HG03060 (cell line): ENCODE data around the gene CROCC.
"Not testable (repeated sequence)": the region's sequence is repeated elsewhere in the genome, so short reads cannot be mapped to it uniquely, and the experiment has no call there.

Experiments
- ATAC-seq: cut with Tn5 transposase; IDR thresholded peaks from one replicate; pipeline ENCODE4 v1.9.1; 2021; ENCODE audit warnings: low read depth, moderate number of reproducible peaks; ENCODE audit not compliant: unreplicated experiment

Gene CROCC, protein sequence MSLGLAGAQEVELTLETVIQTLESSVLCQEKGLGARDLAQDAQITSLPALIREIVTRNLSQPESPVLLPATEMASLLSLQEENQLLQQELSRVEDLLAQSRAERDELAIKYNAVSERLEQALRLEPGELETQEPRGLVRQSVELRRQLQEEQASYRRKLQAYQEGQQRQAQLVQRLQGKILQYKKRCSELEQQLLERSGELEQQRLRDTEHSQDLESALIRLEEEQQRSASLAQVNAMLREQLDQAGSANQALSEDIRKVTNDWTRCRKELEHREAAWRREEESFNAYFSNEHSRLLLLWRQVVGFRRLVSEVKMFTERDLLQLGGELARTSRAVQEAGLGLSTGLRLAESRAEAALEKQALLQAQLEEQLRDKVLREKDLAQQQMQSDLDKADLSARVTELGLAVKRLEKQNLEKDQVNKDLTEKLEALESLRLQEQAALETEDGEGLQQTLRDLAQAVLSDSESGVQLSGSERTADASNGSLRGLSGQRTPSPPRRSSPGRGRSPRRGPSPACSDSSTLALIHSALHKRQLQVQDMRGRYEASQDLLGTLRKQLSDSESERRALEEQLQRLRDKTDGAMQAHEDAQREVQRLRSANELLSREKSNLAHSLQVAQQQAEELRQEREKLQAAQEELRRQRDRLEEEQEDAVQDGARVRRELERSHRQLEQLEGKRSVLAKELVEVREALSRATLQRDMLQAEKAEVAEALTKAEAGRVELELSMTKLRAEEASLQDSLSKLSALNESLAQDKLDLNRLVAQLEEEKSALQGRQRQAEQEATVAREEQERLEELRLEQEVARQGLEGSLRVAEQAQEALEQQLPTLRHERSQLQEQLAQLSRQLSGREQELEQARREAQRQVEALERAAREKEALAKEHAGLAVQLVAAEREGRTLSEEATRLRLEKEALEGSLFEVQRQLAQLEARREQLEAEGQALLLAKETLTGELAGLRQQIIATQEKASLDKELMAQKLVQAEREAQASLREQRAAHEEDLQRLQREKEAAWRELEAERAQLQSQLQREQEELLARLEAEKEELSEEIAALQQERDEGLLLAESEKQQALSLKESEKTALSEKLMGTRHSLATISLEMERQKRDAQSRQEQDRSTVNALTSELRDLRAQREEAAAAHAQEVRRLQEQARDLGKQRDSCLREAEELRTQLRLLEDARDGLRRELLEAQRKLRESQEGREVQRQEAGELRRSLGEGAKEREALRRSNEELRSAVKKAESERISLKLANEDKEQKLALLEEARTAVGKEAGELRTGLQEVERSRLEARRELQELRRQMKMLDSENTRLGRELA (N-terminal part only)

DNA sequence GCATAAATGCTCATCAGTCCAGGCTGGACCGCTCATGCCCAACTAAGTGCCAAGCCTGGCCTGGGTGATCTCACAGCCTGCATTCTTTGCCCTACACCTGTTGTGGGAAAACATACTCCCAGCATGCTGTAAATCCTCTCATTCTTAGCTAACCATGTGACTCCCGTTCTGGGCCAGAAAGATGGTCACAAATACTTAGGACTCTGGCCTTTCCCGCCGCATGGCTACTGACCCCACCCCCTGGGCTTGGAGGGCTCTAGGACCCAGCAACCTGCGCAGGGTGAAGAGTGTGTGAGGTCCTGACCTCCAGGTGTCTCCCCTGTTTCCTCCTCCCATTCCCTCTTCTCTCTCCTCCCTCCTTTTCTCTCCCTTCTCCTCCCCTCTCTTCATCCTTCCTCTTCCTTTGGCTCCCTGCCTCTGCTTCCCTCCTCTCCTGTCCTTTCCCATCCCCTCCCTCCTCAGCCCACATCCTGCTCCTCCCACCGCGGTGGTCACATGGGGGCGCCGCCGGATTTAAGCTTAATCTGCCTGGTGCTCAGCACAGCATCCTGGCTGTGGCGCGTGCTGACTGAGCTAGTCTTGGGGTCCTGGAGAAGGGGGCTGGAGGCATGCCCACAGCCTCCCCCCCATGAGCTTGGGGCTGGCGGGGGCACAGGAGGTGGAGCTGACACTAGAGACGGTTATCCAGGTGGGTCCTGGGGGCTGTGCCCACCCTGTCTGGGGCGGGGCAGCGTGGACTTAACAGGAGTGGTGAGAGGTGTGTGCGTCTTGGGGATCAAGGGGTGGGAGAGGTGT, at the start of gene CROCC:
Gene CROCC, plus strand, starts transcription at position 541 of the 795 bp plus-strand sequence. Its CDS starts 88 bp downstream, at position 629.
- no peak for ATAC-seq

DNA sequence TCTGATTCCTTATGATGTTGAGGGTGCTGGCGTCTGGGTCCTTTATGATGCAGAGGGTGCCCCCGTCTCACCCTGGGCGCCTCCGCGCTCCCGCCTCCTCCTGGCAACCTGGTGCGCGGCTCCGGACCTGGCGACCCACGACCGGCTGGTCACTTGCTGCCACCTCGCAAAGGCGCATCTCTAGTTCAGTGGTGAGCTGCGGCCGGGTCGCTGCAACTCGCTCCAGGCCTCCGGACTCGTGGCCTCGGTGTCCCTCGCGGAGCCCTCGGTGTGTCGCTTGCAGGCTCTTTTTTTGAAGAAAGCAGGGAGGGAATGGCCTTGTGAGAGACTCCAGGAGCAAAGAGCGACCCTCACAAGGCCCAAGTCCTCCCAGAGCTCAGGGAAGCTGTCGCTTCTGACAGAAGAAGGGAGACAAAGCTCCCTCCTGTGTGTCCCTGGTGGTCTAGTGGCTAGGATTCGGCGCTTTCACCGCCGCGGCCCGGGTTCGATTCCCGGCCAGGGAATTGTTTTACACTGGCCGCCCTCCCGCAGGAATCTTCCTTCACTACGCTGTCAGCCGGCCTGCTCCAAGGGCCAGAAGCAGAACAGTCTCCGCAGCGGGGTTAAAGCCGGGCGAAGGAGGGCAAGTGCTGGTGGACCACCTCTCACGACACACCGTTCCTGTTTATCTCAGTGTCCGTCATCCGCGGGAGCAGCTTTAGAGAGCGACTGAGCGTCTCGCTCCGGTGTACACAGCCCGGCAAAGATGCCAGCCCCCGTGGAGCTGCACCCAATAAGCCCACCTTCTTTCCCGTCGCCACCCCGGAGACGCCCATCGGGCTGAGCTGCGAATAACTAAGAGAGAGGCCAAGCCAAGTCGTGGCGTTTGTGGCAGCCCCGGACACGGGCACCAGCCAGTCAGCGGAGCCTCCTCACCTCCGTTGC, 49.3 kb upstream of the CROCC start:
- ATAC-seq: not testable (repeated sequence)

DNA sequence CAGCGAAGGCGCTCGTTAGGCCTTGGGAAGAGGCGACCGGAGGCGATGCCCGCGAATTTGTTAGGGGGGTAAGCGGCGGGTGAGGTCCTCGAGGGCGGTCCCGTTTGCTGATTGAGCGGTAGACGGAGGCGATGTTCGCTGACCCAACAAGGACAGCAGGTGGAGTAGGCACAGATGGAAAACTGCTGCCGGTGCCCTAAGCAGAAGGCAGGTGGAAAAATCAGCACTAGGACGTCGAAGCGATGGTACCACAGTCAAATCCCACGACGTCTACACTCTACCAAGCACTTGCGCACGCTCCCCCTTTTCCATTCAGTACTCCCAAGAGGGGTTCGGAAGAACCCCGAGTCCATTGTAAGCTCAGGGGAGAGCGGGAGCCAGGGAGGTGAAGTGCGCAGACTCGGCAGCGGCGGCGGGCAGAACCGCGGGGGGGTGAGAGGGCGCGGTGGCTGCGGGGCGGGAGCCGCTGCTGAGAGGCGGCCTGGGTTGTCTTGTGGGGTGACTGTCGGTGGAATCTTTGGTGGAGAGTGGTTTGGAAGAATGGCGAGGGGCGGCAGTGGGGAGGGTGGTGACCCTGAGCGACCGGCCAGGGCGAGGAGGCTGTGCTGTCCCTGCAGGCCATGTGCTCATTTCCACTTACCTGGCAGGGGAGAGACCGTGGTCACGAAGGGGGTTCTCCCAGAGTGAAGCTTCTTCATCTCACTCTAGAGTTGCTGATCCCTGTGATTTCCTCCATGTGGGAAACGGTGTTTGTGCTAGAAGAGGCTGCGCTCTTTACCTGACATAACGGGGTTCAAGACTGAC, 48.5 kb upstream of the CROCC start:
- ATAC-seq: not testable (repeated sequence)

DNA sequence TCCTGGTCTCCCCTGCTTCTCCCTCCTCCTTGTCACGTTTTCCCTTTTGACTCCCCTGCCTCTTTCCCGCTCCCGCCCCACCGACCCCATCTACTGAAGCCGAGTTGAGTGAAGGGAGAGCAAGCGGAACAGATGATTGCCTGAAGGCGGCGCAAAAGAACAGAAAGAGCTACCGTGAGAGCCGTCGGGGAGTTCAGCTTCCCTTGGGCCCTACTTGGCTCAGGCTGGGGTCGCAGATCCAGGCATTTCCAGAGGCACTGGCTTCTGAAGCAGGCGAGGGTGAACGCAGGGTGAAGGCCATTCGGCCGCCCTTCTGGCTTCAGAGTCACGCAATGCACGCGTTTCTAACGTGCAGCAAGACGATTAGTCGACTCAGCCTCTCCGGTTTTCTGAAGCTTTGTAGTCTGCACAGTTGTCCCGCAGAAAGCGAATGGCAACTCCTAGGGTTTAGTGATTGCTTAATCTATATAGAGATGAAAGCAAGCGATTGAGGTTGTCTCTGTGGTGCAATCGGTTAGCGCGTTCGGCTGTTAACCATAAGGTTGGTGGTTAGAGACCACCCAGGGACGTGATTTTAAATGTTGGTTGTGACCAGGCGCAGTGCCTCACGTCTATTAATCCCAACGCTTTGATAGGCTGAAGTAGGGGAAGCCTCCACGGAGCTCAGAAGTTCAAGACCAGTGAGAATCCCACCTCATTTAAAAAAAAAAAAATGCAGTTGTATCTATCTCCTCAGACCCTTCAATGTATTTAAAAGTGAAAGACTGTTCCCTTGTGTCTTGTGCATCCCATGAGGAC, 46.6 kb upstream of the CROCC start:
- ATAC-seq: not testable (repeated sequence)

DNA sequence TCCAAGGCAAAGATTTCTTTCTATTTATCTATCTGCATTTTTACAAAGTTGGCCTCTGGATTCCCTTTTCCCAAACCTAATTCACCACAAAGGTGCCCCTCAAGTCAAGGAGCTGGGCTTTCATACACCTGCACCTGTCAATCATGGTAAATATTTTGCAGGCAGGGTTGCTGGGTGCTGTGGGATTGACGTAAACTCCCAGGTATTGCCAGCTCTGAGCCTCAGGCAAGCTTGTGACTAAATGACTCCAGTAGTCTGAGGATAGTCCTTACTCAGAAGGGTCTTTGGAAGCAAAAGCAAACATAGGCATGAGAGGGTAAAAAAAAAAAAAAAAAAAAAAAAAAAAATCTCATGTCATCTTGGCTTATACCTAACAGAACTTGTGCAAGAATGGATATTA, 40.0 kb upstream of the CROCC start:
- not testable (repeated sequence) for ATAC-seq

DNA sequence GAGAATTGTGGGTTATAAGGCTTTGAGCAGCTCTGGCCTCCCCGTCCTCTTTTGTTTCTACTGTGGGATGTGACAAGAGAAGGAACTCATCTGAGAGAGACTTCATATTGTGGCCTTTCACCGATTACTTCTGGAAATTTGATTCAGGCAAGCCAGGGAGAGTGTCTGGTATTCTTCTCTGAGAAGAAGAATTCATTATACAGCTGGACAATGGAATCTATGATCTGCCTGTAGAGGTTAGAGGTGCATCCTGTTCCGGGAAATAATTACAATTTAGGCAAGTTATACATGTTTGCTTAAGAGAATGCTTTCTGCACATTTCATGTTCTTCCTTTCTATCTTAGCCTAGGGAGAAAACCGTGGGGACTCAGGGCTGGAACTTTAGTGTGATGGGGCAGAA, 38.7 kb upstream of the CROCC start:
- no peak for ATAC-seq

DNA sequence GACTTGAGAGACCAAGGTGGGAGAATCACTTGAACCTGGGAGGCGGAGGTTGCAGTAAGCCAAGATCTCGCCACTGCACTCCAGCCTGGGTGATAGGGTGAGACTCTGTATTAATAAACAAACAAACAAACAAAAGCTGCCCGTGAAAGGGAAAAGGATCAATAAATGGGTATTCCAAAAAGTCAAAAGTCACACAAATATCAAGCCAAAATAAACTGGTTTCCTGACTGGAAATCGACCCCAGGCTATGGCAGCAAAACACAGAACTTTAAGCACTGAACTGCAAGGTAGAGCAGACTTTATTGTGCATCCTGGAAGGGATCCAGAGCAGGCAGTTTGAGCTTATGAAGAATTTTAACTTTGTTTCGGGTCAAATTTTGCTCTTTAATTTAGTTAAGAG, 37.2 kb upstream of the CROCC start:
- ATAC-seq: not testable (repeated sequence)

DNA sequence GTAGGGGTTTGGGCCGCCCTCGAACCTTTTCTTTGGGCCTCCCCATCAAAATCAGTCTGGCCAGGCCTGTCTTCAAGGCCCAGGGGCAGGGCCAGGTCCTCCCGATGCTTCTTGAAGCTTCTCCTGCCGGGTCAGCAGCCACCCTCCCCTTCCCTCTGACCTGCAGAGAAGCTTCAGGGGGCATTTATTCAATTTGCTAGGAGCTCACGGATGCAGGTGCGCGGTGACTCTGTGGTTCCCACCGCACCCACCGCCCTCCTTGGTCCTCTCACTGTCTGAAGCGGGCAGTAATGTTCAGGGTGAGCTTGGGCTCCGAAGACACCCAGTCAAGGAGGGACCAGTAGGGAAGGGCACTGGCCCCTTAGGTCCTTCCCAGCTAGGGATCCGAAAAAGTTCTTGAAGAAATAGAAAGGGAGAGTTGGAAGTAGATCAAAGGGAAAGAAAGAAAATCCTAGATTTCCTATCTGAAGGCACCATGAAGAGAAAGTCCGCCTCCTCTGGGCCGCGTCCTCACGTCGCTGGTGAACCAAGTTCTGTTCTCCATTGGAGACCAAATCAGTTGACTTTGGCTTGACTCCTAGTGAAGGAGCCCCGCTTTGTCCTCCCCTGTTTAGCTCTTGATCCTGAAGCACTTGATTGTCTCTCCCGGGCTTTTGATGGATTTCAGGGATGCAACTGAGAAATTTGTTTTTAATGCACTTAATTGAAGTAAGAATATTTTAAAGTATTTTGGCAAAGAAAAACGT, 34.7 kb upstream of the CROCC start:
- ATAC-seq: no peak

DNA sequence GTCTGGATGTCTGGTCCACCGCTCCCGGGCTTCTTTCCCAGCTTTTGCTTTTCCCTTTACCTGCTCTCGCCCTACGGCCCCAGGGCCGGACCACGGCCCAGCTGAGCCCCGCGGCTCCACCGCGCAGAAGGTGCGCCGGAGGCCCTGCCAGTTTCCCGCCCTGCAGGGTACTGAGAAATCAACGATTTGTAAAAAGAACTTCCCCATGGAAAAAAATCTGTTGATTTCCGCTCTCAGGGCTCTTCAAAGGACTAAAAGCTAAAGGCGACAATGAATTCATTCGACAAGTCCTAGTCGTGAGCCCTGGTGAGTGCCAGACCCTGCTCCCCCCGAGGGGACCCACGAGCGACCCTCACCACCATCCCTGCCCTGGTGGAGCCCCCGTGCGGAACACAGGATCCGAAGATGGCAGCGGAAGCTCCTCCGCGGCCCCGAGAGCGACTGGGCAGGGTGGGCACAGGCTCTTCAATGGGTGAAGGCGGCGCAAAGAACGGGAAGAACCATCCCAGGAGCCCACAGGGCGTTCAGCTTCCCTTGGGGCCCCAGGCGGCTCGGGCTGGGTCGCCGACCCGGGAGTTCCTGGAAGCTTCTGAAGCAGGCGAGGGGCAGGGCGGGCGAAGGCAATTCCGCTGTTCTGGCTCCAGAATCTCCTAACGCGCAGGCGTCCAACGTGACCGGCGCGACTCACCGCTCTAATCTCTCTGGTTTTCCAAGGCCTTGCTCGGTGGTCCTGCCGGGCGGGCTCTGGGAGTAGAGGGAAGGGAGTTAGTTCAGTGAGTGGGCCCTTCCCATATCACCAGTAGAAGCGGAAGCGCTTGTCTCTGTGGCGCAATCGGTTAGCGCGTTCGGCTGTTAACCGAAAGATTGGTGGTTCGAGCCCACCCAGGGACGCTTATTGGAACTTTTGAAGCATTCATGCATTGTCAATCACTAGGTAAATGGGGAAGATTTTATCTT, 32.6 kb upstream of the CROCC start:
- ATAC-seq: no peak

DNA sequence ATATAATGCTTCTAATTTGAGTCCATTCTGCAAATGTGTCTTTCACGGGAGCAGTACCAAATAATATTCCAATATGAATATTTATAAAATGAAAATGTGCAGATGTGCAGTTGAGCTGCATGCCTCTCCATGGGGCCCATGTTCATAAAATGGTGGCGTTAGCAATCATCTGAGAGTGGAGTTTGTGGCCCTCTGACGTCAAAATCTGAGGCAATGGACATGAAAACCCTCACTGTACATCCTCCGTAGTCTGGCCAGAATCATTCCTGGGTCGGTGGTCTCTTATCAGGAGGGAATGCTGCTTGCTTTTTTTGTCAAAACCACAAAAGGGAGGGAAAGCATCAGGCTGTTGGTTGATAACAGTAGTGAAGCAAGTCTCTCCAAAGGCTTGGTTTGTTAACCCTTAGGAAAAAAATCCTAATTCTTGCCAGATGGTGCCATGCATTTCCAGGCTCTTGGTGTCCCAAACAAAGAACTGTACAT, 31.2 kb upstream of the CROCC start:
- not testable (repeated sequence) for ATAC-seq

DNA sequence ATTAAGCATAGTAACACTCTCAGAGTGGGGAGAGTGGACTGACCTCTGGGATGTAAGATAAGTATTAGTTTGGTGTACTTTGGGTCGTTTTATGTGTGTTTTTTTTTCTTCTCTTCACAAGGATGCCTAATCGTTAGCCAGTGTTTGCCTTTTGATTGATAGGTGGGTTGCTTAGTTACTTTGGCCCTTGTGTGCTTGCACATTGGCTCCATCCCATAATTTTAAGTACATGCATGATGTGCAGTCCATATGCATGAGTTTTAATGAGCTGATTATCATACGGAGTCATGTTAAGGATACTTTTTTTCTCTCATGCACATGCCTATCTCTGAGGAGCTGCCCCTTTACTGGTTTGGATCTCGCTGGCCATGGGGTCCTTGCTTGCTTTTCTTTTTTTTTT, 30.7 kb upstream of the CROCC start:
- not testable (repeated sequence) for ATAC-seq

DNA sequence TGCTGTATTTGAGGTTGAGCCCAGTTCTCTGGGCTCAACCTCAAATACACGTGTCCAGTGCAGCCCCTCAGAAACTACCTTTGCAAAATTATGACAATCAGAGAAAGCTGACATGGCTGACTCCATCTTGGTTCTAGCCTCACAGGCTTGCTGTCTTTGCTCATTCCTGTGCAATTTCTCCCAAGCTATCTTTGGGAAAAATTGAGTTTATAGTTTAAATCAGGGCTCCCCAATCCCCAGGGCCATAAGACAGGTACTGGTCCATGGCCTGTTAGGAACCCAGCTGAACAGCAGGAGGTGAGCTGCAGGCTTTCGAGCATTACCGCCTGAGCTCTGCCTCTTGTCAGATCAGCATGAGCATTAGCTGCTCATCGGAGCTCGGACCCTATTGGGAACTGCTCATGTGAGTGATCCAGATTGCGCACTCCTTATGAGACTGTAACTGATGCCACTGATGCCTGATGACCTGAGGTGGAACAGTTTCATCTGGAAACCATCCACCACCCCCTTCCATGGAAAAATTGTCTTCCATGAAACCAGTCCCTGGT, 28.7 kb upstream of the CROCC start:
- ATAC-seq: not testable (repeated sequence)

DNA sequence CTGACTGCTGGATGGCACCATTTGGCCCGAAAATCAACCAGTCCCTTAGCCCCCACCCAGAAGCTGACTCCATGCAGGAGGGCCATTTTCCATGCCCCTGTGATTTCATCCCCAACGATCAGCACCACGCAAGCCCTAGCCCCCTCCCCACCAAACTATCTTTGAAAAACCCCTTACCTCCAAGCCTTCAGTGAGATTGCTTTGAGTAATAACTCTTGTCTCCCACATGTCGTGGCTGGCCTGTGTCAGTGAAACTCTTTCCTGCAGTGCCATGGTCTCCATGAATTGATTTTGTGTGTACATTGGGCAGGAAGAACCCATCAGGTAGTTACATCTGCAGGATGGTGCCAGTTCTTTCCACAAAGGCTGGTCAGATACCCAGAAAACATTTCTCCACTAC, 27.9 kb upstream of the CROCC start:
- ATAC-seq: not testable (repeated sequence)

DNA sequence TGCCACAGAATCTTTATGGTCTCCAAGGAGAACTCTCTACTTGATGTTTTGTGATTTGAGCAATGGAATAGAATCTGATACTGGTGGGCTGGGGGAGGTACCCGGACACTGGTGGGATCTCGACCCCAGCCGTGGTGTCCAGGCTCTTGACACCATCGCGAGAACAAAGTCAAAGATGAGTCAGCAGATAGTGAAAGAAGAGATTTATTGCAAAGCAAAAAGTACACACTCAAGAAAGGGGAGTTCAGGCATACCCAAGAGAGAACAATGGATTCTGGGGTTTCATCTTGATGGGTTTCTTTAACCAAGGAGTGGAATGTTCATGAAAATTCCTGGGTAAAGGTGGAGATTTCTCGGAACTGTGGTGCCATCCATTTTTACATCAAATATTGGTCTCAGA, 27.4 kb upstream of the CROCC start:
- not testable (repeated sequence) for ATAC-seq

DNA sequence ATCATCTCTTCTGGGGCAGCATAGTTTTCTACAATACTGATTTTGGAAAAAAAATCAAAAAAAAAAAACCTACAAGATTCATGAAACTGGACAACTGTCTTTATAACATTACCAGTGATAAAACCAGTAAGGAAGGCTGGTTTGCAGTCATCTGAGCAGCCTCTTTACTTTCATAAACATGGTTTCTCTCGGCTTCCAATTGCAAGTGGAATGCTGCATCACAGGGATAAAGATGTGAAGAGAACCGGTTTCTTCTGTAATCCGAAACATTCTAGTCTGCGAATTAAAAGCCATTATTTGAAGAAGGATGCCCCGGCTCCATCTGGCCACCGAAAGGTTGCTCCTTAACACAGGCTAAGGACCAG, 26.5 kb upstream of the CROCC start:
- not testable (repeated sequence) for ATAC-seq
